Erythroblast (primary cell): ENCODE data around the gene C3orf18.

ENCODE experiments used
- GATA1 ChIP-seq: IDR thresholded peaks from 2 replicates; pipeline ENCODE4 v1.6.1; 2011; ENCODE audit warnings: low read depth, mild to moderate bottlenecking, control low read depth, low read length, moderate library complexity
- POLR2A ChIP-seq: IDR thresholded peaks from 2 replicates; pipeline ENCODE4 v1.6.1; 2011; ENCODE audit warnings: mild to moderate bottlenecking, low read length

DNA sequence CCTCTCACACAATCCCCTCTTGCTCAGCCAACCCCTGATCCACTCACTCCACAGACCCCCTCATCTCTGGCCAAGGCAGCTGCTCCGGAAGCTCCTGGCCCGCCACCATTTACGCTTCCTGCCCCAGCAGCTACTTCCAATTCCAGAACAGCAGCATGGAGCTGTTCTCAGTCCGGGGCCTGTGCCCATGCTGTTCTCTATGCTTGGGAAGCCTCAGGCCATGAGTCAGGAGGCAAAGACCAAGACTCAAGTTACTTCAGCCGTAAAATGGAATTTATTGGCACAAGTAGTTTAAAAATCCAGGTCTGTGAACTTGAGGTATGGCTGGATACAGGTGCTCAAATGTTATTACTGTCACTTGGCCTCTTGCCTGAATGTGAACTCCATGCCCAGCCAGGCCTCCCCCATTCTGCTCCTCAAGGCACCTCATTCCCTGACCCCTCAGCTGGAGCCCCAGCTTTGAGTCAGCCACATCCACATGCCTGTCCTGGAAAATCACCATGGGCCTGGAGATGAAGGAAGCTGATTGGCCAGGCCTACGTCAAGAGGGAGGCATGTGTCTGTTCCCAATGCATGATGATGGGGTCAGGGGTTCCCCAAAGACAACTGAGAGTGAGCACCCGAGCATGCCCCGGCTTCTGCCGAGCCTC, 32.7 kb downstream of the C3orf18 start:
- TF ChIP-seq POLR2A: no peak
- no peak for TF ChIP-seq GATA1
